ENCODE measurements around the gene GAS7. TPM values are rescaled to one million over a fixed set of nuclear protein-coding genes. Genes with fewer than 3 reads are reported as not detected.

The GAS7 gene
- total RNA-seq, 1 donor from 2014 or later = 0.16 TPM

DNA sequence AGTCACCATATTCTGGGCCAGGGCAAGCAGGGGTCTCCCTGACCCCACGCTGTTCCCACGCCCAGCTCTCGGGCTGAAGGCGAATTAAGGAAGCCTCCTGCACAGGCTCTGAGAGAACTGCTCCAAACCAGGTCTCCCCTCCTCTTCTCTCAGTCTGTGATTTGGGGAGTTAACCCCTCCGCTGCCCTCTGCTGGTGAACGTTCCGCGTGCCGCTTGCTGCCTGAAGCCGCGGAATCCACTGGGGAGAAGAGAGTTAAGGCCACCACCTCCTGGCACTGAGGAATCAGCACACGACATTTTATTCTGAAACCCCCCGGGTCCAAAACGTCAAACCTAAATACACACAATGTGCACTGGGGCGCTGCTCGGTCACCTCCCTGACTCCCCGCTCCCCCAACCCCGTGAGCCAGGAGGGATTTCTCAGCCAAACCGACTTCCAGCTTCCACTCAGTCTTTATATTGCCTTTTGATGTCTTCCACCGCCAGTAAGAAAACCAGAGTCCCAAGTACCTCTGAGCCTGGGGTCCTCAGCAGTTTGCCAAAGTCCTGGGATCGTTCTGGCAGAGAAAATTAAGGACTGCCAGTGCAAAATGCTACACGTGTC is 238.9 kb downstream of the GAS7 start:
- H3K27ac Mint-ChIP-seq = no peak overlapping the region
- intact Hi-C loops (cut with micrococcal nuclease) = no loop called here

DNA sequence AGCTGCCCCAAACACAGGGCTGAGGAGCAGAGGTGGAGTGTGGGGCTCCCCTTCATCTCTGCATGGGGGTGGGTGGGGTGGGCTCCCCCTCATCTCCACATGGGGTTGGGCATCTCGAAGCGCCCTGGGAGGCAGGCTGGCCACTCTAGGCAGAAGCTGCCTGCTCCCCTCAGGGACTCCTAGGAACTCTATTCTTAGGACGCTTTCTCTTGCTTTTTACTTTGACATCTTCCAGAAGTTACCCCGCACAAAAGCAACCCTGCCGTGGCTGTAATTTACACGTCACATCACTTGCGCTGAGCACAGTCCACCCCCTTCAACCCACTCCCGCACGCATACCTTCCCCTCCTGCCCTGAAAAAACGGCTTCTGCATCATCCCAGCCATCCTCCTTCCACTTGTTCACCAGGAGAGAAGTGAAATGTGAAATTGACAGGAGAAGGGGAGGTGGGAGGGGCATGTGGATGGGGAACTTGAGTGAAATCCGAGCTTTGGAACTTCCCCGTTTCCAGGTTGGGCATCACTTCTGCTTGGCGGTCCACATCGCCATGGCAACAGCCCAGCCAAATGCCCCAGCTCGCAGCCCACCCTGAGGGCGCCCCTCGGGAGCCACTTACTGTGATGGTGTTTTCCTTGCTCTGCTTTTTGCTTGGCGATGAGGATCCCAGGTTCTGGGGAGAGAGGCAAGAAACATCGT is 239.7 kb downstream of the GAS7 start:
- no peaks in the 10 kb centered on the region for H3K4me1 Mint-ChIP-seq (ENCODE audit: low read depth)
- H3K36me3 Mint-ChIP-seq (ENCODE audit: low read depth) = no peaks in the 10 kb centered on the region
- no peaks in the 10 kb centered on the region for H3K9me3 Mint-ChIP-seq
- no peak for DNase-seq (ENCODE audit: low spot score)
- intact Hi-C loops (cut with micrococcal nuclease) = no loop called here
- H3K27me3 Mint-ChIP-seq (ENCODE audit: insufficient read depth) = no peaks in the 10 kb centered on the region
- H3K27ac Mint-ChIP-seq = no peak overlapping the region
- no peak overlapping the region for H3K4me3 Mint-ChIP-seq

More for the DNA sequence above, 238.9 kb downstream of the GAS7 start:
- Mint-ChIP-seq H3K27me3 (ENCODE audit: insufficient read depth) (no peaks in the 10 kb centered on the region), H3K36me3 (ENCODE audit: low read depth) (no peaks in the 10 kb centered on the region), H3K4me1 (ENCODE audit: low read depth) (no peaks in the 10 kb centered on the region), H3K9me3 (no peaks in the 10 kb centered on the region), H3K4me3 (no peak overlapping the region)
- no peak for DNase-seq (ENCODE audit: low spot score)

DNA sequence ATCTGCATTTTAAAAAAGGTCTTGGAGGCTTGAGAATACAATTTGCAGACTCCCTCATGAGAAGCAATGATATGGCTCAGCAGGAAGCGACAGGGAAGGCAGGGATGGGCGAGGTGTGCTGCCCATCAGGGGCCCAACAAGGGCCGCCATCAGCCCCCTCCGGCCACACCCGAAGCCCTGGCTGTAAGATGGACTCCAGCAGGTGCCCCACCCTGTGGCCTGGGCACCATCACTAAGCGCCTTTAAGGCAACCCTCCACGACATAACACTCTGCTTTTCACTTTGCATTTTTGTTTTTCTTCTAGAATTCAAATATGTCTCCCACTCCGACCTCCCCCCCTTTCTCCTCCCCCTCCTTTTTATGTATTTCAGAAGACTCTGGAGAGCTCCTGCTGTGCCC is 241.2 kb downstream of the GAS7 start:
- H3K27ac Mint-ChIP-seq = no peak overlapping the region
- H3K4me1 Mint-ChIP-seq (ENCODE audit: low read depth) = no peaks in the 10 kb centered on the region
- no peaks in the 10 kb centered on the region for H3K9me3 Mint-ChIP-seq
- intact Hi-C loops (cut with micrococcal nuclease) = no loop called here
- no peaks in the 10 kb centered on the region for H3K36me3 Mint-ChIP-seq (ENCODE audit: low read depth)
- H3K4me3 Mint-ChIP-seq = no peak overlapping the region
- DNase-seq (ENCODE audit: low spot score) = no peak
- peaks cover 1% of the 10 kb centered on the region for H3K27me3 Mint-ChIP-seq (ENCODE audit: insufficient read depth)

DNA sequence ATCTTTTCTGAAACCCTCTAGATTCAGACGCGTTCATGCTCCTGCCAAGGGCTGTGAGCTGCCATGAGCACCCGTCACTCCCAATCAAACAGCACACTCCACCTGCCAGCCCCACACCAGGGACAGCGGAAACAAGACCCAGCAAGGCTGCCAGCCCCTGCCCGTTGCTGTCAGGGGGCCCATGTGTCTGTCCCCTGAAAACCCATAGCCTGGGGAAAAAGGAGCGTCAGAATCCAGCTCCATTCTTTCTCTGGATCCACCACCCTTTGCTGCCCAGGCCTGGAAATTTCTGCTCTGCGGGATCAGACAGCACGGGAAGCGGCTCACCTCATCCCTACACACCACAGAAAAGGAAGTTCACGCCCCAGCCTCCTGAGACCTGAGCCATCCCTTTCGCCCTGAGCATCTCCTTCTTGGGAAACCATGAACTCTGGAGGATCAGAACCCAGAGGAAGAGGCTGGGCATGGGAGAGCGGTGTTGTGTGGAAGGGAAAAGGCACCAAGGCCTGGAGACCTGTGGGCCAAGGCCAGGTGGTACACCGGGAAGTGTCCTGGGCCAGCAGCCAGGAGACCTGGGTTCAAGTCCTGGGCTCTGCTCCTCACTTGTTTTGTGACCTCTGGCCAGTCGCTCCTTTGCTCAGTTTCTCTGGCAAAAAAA is 241.8 kb downstream of the GAS7 start:
- Mint-ChIP-seq H3K9me3 (no peaks in the 10 kb centered on the region), H3K4me1 (ENCODE audit: low read depth) (no peaks in the 10 kb centered on the region), H3K27me3 (ENCODE audit: insufficient read depth) (peaks cover 1% of the 10 kb centered on the region), H3K4me3 (no peak overlapping the region), H3K36me3 (ENCODE audit: low read depth) (no peaks in the 10 kb centered on the region), H3K27ac (no peak overlapping the region)
- intact Hi-C loops (cut with micrococcal nuclease) = no loop called here
- DNase-seq (ENCODE audit: low spot score) = no peak

DNA sequence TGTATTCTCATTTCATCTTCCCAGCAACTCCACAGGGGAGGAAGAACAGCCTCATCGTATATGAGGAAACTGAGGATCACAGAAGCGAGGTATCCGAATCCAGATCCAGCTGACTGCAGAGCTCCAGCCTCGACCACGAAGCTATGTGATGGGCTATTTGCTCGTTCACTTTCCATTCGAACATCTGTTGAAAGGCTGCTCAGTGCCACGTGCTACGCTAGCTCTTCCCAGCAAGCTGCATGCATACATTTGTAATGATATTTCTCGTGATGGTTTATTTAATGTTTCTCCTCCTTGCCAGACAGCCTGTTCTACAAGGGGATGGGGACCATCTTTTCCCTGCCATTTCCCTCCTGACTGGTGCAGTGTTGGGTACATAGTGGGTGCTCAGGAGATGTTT is 244.9 kb downstream of the GAS7 start:
- Mint-ChIP-seq H3K36me3 (ENCODE audit: low read depth) (no peaks in the 10 kb centered on the region), H3K9me3 (no peaks in the 10 kb centered on the region), H3K4me1 (ENCODE audit: low read depth) (no peaks in the 10 kb centered on the region), H3K4me3 (no peak overlapping the region), H3K27me3 (ENCODE audit: insufficient read depth) (peaks cover 1% of the 10 kb centered on the region), H3K27ac (no peak overlapping the region)
- intact Hi-C loops (cut with micrococcal nuclease) = no loop called here
- DNase-seq (ENCODE audit: low spot score) = no peak

DNA sequence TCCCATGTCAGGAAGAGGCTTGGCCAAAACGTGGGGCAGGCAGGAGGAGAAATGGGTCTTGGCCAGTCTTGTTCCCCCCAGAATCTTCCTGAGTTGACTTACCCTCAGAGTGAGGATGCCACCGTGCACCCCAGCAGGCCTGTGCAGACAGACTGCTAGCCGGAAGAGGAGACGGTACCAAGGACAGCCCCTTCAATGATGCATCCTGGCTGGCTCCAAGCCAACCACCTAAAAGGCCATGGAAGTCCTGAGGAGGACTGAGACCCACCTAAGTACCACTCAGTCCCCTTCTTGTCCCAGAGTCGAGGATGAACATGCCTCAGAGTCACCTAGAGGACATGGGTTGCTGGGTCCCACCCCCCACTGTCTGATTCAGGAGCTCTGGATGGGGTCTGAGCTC is 246.6 kb downstream of the GAS7 start:
- H3K36me3 Mint-ChIP-seq (ENCODE audit: low read depth) = no peaks in the 10 kb centered on the region
- no peaks in the 10 kb centered on the region for H3K4me1 Mint-ChIP-seq (ENCODE audit: low read depth)
- intact Hi-C loops (cut with micrococcal nuclease) = no loop called here
- H3K9me3 Mint-ChIP-seq = no peaks in the 10 kb centered on the region
- no peak overlapping the region for H3K27ac Mint-ChIP-seq
- no peak overlapping the region for H3K4me3 Mint-ChIP-seq
- H3K27me3 Mint-ChIP-seq (ENCODE audit: insufficient read depth) = peaks cover 1% of the 10 kb centered on the region
- no peak for DNase-seq (ENCODE audit: low spot score)

DNA sequence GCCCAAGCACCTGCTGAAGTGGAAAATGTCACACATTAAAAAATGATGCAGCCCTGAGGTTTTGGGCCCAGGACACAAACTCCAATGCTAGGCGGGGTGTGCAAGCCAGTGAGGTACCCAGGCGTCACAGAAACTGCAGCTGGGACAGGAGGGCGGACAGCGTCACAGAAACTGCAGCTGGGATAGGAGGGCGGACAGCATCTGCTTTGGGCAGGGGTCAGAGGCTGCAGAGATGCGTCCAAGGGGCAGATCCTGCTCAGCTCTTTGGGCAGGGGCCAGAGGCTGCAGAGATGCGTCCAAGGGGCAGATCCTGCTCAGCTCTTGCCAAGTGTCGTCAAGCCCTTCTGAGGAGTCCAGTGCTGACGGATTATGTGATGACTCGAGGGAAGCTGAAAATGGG is 249.5 kb downstream of the GAS7 start:
- Mint-ChIP-seq H3K4me1 (ENCODE audit: low read depth) (no peaks in the 10 kb centered on the region), H3K36me3 (ENCODE audit: low read depth) (no peaks in the 10 kb centered on the region), H3K27ac (no peak overlapping the region), H3K4me3 (no peak overlapping the region), H3K9me3 (no peaks in the 10 kb centered on the region), H3K27me3 (ENCODE audit: insufficient read depth) (peaks cover 1% of the 10 kb centered on the region)
- intact Hi-C loops (cut with micrococcal nuclease) = no loop called here
- no peak for DNase-seq (ENCODE audit: low spot score)

DNA sequence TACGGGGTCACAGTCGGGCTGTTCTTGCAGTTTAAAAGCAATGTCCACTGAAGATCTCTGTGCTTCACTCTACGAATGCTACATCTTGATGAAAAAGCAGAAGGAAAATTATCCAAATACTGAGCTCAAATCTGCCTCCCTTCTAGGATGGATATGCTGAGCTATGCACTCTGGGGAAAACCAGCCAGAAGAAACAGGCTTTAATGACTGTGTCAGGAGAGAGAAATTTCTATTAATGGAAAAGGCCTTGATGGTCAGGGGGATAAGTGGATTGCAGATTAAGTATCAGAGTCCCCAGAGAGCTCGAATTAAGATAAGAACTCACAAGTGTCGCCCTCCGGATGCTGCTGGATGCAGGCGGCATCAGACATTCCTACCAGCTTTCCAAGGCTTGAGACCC is 253.7 kb downstream of the GAS7 start:
- H3K4me3 Mint-ChIP-seq = no peak overlapping the region
- intact Hi-C loops (cut with micrococcal nuclease) = no loop called here
- no peaks in the 10 kb centered on the region for H3K9me3 Mint-ChIP-seq
- H3K27ac Mint-ChIP-seq = no peak overlapping the region
- no peaks in the 10 kb centered on the region for H3K4me1 Mint-ChIP-seq (ENCODE audit: low read depth)
- no peak for DNase-seq (ENCODE audit: low spot score)
- H3K36me3 Mint-ChIP-seq (ENCODE audit: low read depth) = no peaks in the 10 kb centered on the region
- no peaks in the 10 kb centered on the region for H3K27me3 Mint-ChIP-seq (ENCODE audit: insufficient read depth)

DNA sequence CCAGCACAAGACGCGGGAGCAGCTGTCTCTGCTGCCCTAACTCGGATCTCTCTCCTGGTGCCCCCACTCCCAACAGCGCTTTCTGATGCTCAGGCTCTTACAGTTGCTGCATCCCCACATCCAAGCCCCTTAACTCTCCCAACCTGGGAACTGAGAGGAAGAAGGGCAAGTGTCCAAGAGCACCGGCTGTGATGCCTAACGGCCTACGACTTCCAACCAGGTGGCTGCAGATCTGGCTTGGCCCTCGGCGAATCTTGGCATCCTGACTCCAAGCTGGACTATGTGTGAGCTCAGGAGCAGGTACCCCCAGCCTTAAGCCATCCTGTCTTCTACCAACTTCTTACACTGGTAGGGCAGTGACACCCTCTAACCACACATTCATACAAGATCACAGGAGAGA is 255.1 kb downstream of the GAS7 start:
- no peak for DNase-seq (ENCODE audit: low spot score)
- Mint-ChIP-seq H3K36me3 (ENCODE audit: low read depth) (no peaks in the 10 kb centered on the region), H3K4me1 (ENCODE audit: low read depth) (no peaks in the 10 kb centered on the region), H3K27me3 (ENCODE audit: insufficient read depth) (no peaks in the 10 kb centered on the region), H3K27ac (no peak overlapping the region), H3K4me3 (no peak overlapping the region), H3K9me3 (no peaks in the 10 kb centered on the region)
- intact Hi-C loops (cut with micrococcal nuclease) = no loop called here

DNA sequence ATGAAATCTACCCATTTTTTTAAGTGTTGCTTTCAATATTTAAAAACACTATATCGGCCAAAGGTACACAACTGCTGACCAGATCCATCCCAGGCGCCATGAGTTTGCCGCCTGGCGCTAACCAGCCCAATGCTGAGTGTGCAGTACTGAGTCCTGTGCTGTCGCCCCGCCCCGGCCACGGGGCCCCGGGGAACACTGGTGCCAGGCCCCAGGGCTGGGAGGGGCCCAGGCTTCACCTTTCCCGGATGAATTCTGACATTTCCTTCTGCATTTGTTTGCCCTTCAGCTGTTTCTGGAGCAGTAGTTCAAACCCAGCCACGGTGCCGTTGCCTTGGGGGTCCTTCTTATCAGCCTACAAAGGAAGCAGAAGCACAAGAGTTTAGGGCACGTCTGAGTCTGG is 255.5 kb downstream of the GAS7 start:
- no peaks in the 10 kb centered on the region for H3K4me1 Mint-ChIP-seq (ENCODE audit: low read depth)
- DNase-seq (ENCODE audit: low spot score) = no peak
- H3K27me3 Mint-ChIP-seq (ENCODE audit: insufficient read depth) = no peaks in the 10 kb centered on the region
- H3K9me3 Mint-ChIP-seq = no peaks in the 10 kb centered on the region
- H3K4me3 Mint-ChIP-seq = no peak overlapping the region
- no peaks in the 10 kb centered on the region for H3K36me3 Mint-ChIP-seq (ENCODE audit: low read depth)
- intact Hi-C loops (cut with micrococcal nuclease) = no loop called here
- no peak overlapping the region for H3K27ac Mint-ChIP-seq

DNA sequence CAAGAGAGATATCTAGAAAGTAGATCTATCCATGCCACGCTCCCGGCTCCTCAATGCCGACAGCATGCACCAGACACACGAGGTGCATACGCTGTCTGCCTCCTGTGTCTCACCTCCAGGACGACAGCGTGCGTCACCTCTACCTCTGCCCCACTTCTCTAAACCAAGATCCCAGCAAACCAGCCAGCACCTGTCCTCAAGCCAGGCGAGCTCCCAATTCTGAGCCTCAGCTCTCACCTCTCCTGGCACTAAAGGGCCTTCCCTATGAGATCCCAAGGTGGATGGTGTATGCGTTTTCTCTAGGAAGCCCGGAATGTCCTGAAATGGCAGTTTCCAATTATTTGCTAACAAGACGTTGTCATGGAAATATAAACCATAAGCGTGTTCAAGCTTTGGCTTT is 257.1 kb downstream of the GAS7 start:
- no peaks in the 10 kb centered on the region for H3K36me3 Mint-ChIP-seq (ENCODE audit: low read depth)
- H3K9me3 Mint-ChIP-seq = no peaks in the 10 kb centered on the region

DNA sequence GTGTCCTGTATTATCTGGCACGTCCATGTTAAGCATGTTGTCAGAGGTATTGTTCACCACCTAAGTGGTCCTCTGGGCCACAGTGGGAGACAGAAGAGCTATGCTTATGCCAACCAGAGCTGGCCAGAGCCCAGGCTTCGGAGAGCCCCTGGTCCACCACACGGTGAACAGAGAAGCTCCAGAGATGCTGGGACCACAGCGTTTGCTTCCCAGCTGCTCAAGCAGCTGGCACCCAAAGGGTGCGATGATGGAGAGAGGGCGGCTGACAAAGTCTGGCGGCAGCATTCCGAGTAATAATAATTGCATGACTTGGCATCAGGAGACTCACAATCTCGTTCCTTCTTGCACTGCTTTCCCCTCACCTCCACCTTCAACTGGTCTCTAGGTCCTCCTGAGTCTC is 257.6 kb downstream of the GAS7 start:
- H3K4me1 Mint-ChIP-seq (ENCODE audit: low read depth) = no peaks in the 10 kb centered on the region
- no peak overlapping the region for H3K27ac Mint-ChIP-seq
- no peak for DNase-seq (ENCODE audit: low spot score)
- no peaks in the 10 kb centered on the region for H3K9me3 Mint-ChIP-seq
- H3K27me3 Mint-ChIP-seq (ENCODE audit: insufficient read depth) = no peaks in the 10 kb centered on the region
- no peak overlapping the region for H3K4me3 Mint-ChIP-seq
- intact Hi-C loops (cut with micrococcal nuclease) = no loop called here
- H3K36me3 Mint-ChIP-seq (ENCODE audit: low read depth) = no peaks in the 10 kb centered on the region

More for the DNA sequence above, 257.1 kb downstream of the GAS7 start:
- intact Hi-C loops (cut with micrococcal nuclease) = no loop called here
- Mint-ChIP-seq H3K4me3 (no peak overlapping the region), H3K27ac (no peak overlapping the region), H3K27me3 (ENCODE audit: insufficient read depth) (no peaks in the 10 kb centered on the region), H3K4me1 (ENCODE audit: low read depth) (no peaks in the 10 kb centered on the region)
- no peak for DNase-seq (ENCODE audit: low spot score)

DNA sequence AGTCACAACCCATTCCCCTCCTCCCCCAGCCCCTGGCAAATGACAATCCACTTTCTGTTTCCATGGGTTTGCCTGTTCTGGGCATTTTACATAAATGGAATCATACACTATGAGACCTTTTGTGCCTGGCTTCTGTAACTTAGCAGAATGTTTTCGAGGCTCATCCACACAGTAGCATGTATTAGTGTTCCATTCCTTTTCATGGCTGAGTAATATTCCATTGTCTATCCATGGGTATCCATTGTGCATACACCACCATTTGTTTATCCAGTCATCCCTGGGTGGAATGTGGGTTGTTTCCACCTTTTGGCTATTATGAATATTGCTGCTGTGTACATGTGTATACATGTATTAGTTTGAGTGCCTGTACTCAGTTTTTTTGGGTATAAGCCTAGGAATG is 259.6 kb downstream of the GAS7 start:
- intact Hi-C loops (cut with micrococcal nuclease) = no loop called here
- H3K27me3 Mint-ChIP-seq (ENCODE audit: insufficient read depth) = no peaks in the 10 kb centered on the region
- no peak overlapping the region for H3K27ac Mint-ChIP-seq
- no peaks in the 10 kb centered on the region for H3K9me3 Mint-ChIP-seq
- H3K4me1 Mint-ChIP-seq (ENCODE audit: low read depth) = no peaks in the 10 kb centered on the region
- no peak overlapping the region for H3K4me3 Mint-ChIP-seq
- no peaks in the 10 kb centered on the region for H3K36me3 Mint-ChIP-seq (ENCODE audit: low read depth)
- no peak for DNase-seq (ENCODE audit: low spot score)
